HFFc6 (cell line): Measurements from ENCODE around the gene MBLAC1. TPM values are rescaled to one million over a fixed set of nuclear protein-coding genes. Genes with fewer than 3 reads are reported as not detected.

Experiments
- DNase-seq: peaks from one replicate; pipeline ENCODE4 v3.0.0-alpha.2; 2018
- H3K27ac Mint-ChIP-seq: 2 replicates; pipeline ENCODE4 v1.8.0; 2020; ENCODE audit warnings: mild to moderate bottlenecking, mixed read lengths
- H3K27me3 Mint-ChIP-seq: 2 replicates; pipeline ENCODE4 v1.8.0; 2021; ENCODE audit warnings: mild to moderate bottlenecking, moderate library complexity, mixed read lengths; ENCODE audit not compliant: insufficient read depth
- H3K36me3 Mint-ChIP-seq: 2 replicates; pipeline ENCODE4 v1.8.0; 2021; ENCODE audit warnings: low read depth, mixed read lengths
- H3K4me1 Mint-ChIP-seq: 2 replicates; pipeline ENCODE4 v1.8.0; 2020; ENCODE audit warnings: low read depth, mixed read lengths
- H3K4me3 Mint-ChIP-seq: 2 replicates; pipeline ENCODE4 v1.8.0; 2020; ENCODE audit warnings: mild to moderate bottlenecking, moderate library complexity, mixed read lengths
- H3K9me3 Mint-ChIP-seq: 2 replicates; pipeline ENCODE4 v1.8.0; 2020; ENCODE audit warnings: mild to moderate bottlenecking, mixed read lengths
- total RNA-seq, 6 experiments: library from RNA; stranded (reverse); fragmentation: NEBNext Ultra II Directional; extraction: Animal tissue kit (Norgen Biotek cat#: 25700); gene quantifications; 2 replicates in 1 of 6; 3 replicates in 5 of 6; pipeline ENCODE4 v1.2.3, GENCODE V29; 2021
- TF ChIP-seq, protein P1 (sequence below): fragments of 200-600 bp; sonication (generic); IDR thresholded peaks from 2 replicates; pipeline ENCODE4 v1.5.0; 2021; ENCODE audit warnings: antibody characterized with exemption, mild to moderate bottlenecking

The MBLAC1 gene
- total RNA-seq, 6 experiments from 2014 or later, result 2.3 to 3.0 (median 2.5) TPM

DNA sequence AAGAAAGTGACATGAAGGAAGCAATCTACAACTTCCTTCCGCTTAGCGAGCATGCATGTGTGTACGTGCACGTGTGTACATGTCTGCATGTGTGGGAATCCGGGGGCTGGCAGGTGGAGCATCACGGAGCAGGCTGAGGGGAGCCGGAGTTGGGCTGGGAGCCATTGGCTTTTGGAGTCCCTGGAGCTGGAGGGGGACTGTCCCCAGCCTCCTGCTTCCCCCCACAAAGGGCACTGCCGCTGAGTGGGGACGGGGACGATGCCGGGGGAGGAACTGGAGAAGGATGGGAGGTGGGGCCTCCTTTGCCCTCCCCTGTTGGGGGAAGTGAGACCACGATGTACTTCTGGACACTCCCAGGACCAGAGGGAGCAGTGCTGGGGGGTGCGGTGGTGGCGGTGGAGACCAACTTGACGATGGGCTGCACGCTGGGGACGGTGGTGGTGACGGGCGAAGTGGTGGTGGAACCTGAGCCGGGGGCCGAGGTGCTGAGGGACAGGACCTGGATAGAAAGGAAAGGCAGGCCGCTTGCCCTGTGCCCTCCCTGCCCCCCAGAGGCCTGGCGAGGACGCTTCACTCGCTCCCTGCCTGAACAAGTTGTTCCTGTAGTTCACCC, 19.5 kb upstream of the MBLAC1 start:
- Mint-ChIP-seq H3K4me1 (peaks cover 20% of the 10 kb centered on the region), H3K9me3 (no peaks in the 10 kb centered on the region), H3K36me3 (peaks cover 33% of the 10 kb centered on the region), H3K4me3 (no peak overlapping the region), H3K27me3 (no peaks in the 10 kb centered on the region), H3K27ac (no peak overlapping the region)
- TF ChIP-seq, protein P1, sequence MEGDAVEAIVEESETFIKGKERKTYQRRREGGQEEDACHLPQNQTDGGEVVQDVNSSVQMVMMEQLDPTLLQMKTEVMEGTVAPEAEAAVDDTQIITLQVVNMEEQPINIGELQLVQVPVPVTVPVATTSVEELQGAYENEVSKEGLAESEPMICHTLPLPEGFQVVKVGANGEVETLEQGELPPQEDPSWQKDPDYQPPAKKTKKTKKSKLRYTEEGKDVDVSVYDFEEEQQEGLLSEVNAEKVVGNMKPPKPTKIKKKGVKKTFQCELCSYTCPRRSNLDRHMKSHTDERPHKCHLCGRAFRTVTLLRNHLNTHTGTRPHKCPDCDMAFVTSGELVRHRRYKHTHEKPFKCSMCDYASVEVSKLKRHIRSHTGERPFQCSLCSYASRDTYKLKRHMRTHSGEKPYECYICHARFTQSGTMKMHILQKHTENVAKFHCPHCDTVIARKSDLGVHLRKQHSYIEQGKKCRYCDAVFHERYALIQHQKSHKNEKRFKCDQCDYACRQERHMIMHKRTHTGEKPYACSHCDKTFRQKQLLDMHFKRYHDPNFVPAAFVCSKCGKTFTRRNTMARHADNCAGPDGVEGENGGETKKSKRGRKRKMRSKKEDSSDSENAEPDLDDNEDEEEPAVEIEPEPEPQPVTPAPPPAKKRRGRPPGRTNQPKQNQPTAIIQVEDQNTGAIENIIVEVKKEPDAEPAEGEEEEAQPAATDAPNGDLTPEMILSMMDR, result no peak
- DNase-seq, result no peak

GRCh38 chr7:100107890-100108289, 18.9 kb upstream of the MBLAC1 start:
- TF ChIP-seq, protein P1, result no peak
- H3K36me3 Mint-ChIP-seq, result peaks cover 32% of the 10 kb centered on the region

DNA sequence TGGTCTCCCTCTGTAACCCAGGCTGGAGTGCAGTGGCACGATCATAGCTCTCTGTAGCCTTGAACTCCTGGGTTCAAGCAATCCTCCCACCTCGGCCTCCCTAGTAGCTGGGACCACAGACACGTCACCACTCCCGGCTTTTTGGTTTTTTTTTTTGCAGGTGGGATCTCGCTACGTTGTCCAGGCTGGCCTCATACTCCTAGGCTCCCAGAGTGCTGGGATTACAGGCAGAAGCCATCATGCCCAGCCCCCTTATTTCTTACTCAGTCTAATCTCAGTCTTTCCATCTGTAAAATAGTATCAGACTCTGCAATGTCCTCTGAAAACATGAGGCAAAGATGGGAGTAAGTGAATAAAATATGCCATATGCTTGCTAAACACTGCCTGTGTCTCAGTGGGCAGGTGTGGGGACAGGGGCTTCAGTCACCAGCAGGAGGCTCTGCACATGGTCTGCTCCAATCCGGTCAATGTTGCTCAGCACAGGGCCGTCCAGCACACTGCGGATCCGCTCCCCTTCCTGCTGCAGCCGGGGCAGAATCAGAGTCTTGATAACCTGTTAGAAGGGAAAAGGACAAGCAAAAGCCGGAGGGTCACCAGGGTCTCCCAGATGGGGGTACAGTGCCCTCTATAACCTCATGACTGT, 17.1 kb upstream of the MBLAC1 start:
- Mint-ChIP-seq H3K36me3 (peaks cover 27% of the 10 kb centered on the region), H3K4me1 (no peaks in the 10 kb centered on the region), H3K27ac (no peak overlapping the region), H3K4me3 (no peak overlapping the region), H3K9me3 (no peaks in the 10 kb centered on the region), H3K27me3 (no peaks in the 10 kb centered on the region)
- no peak for DNase-seq
- TF ChIP-seq, protein P1, result peak; percentile 27; the same call in 1 of the 2 replicates

More at GRCh38 chr7:100107890-100108289, 18.9 kb upstream of the MBLAC1 start:
- Mint-ChIP-seq H3K27me3 (no peaks in the 10 kb centered on the region), H3K4me3 (no peak overlapping the region), H3K9me3 (no peaks in the 10 kb centered on the region), H3K27ac (no peak overlapping the region), H3K4me1 (peaks cover 13% of the 10 kb centered on the region)
- DNase-seq, result no peak

- DNase-seq, result no peak
- Mint-ChIP-seq H3K36me3 (peaks cover 32% of the 10 kb centered on the region), H3K27ac (no peak overlapping the region), H3K27me3 (no peaks in the 10 kb centered on the region), H3K9me3 (no peaks in the 10 kb centered on the region), H3K4me3 (no peak overlapping the region), H3K4me1 (no peaks in the 10 kb centered on the region)
- TF ChIP-seq, protein P1, result no peak
Observed at GRCh38 chr7:100111156-100111555, 15.6 kb upstream of the MBLAC1 start.

DNA sequence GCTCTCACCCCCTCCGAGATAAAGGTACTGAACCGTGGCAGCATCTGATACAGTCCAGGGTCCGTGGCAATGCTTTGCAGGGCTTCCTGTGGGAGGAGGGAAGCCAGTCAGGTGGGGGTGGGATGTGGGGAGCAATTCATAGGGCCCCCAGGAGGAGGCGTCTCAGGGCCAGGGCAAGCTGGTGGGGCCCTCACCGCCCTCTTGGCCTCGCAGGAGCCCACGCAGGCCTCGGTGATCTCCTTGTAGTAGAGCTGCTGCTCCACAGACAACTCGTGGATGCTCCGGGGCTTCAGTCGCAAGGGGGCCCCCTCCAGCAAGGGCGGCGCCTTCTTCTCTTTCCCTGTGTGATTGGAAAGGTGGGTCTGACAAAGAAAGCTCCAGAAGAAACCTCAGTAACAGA, 14.9 kb upstream of the MBLAC1 start:
- Mint-ChIP-seq H3K4me3 (no peak overlapping the region), H3K36me3 (peaks cover 28% of the 10 kb centered on the region), H3K9me3 (no peaks in the 10 kb centered on the region), H3K27me3 (no peaks in the 10 kb centered on the region), H3K27ac (no peak overlapping the region), H3K4me1 (no peaks in the 10 kb centered on the region)
- TF ChIP-seq, protein P1, result peak; percentile 20; the same call in 1 of the 2 replicates
- no peak for DNase-seq
